Dedifferentiated amniotic fluid mesenchymal stem cell (primary cell): ENCODE data around the gene CCDC73.
"Not testable (repeated sequence)": the region's sequence is repeated elsewhere in the genome, so short reads cannot be mapped to it uniquely, and the experiment has no call there.

ENCODE experiments used
- DNase-seq: peaks from one replicate; pipeline ENCODE4 v3.0.0-alpha.2; 2016; ENCODE audit errors: extremely low spot score

Gene CCDC73

GRCh38 chr11:32705309-32706033 is 89.0 kb downstream of the CCDC73 start:
- no peak for DNase-seq

- DNase-seq = no peak
Observed at GRCh38 chr11:32704775-32705174, 89.7 kb downstream of the CCDC73 start.

- DNase-seq = no peak
Observed at GRCh38 chr11:32704261-32704660, 90.2 kb downstream of the CCDC73 start.

DNA sequence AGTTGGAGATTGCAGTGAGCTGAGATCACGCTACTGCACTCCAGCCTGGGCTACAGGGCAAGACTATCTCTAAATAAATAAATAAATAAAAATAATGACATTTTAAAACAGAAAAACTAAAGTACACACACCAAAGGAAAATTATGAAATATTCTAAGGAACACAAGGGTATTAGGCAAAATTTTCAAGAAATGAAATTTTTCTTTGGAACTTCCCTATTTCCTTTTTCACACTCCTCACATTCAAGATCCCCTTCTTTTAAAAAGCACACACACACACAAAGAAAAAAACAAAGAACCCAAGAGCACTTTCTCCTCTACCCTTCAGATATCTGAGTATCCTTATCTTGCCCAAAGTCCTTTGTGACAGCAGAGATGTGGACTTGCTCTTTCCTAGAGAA is 92.8 kb downstream of the CCDC73 start:
- no peak for DNase-seq

DNA sequence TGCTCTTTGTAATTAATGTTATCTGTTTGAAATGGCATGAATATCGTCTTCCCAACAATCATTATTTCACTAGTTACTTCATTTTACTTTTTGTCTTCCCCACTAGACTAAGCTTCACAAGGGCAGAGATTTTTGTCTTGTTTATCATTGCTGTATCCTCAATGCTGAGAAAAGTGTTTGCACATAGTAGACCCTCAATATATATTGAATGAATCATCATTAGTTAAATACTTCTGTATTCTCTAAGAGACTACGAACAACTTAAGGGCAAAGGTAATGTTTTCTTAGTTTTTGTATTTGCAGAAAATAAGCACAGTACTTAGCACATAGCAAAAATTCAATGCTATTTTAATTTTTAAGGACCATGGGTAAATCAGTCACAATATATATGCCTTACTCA is 95.9 kb downstream of the CCDC73 start:
- no peak for DNase-seq

DNA sequence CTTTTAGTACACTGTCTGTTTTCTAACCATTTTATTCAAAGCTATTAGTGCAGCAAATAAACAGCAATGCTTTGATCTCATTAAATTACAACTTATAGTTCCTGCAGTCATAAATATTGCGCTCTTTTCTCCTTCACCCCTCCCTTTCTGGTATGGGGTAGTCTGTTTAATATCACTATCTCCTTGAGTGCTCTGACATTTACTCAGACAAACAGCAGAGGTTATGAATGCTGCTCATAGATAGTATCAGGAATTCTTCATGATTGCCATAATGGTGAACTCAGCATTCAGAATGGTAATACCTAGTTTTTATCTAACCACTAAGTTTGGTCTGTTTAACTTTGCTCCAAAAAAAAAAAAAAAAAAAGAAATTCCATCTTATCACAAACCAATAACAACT is 123.4 kb downstream of the CCDC73 start:
- no peak for DNase-seq

DNA sequence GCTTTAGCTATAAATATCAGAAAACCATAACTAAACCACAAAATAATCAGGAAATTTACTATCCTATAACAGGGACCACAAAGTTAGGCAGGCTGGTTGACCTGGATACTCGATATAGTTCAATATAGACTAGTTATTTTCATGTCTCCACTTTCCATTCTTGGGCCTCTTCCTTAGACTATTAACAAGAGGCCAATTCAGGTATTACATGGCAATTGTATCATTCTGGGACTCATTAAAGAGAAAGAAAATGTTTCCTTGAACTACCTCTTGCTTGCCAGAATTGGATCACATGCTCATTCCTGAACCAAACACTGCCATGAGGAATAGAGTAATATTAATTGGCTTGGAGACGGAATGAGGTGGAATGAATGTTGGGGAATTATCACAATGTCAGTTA is 134.8 kb downstream of the CCDC73 start:
- DNase-seq = no peak

GRCh38 chr11:32658639-32659406 is 135.6 kb downstream of the CCDC73 start:
- DNase-seq = no peak

DNA sequence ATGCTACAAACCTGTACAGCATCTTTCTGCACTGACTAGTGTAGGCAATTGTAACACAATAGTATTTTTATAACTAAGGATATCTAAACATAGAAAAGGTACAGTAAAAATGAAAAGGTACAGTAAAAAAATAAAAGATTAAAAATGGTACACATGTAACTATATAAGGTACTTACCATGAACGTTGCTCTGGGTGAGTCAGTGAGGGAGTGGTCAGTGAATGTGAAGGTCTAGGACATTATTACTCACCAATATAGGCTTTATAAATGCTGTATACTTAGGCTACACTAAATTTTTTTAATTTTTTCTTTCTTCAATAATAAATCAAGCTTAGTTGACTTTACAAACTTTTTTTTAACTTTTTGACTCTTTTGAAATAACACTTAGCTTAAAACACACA is 150.9 kb downstream of the CCDC73 start:
- DNase-seq = no peak

DNA sequence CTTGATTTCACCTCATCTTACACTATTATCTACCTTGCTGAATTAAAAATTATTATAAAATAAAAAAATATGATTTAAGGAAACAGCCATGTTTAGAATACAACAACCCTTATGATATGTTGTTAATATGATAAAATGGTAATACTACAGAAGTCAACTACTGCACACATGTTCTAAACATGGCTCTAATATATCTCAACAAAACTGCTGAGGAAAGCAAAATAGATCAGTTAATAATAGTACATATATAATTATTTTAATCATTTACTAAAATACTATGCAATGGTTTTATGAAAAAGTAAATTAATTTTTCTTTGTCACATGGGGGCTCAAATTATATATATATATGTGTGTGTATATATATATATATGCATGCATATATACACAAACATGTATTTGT is 153.1 kb downstream of the CCDC73 start:
- DNase-seq = no peak

- DNase-seq = no peak
Observed at GRCh38 chr11:32635819-32636218, 158.6 kb downstream of the CCDC73 start.

- DNase-seq = no peak
Observed at GRCh38 chr11:32630844-32631243, 163.6 kb downstream of the CCDC73 start.

- DNase-seq = no peak
Observed at GRCh38 chr11:32616903-32617302, 177.6 kb downstream of the CCDC73 start.

GRCh38 chr11:32615422-32615821 is 179.0 kb downstream of the CCDC73 start:
- no peak for DNase-seq

GRCh38 chr11:32613500-32614151 is 180.8 kb downstream of the CCDC73 start:
- no peak for DNase-seq

GRCh38 chr11:32610797-32611352 is 183.6 kb downstream of the CCDC73 start:
- no peak for DNase-seq

DNA sequence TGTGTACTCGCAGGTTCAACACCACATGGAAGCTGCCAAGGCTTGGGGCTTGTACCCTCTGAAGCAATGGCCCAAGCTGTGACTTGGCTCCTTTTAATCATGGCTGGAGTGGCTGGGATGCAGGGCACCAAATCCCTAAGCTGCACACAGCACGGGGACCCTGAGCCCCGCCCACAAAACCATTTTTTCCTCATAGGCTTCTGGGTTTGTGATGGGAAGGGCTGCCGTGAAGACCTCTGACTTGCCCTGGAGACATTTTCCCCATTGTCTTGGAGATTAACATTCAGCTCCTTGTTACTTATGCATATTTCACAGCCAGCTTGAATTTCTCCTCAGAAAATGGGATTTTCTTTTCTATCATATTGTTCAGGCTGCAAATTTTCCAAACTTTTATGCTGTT is 185.6 kb downstream of the CCDC73 start:
- DNase-seq = not testable (repeated sequence)

DNA sequence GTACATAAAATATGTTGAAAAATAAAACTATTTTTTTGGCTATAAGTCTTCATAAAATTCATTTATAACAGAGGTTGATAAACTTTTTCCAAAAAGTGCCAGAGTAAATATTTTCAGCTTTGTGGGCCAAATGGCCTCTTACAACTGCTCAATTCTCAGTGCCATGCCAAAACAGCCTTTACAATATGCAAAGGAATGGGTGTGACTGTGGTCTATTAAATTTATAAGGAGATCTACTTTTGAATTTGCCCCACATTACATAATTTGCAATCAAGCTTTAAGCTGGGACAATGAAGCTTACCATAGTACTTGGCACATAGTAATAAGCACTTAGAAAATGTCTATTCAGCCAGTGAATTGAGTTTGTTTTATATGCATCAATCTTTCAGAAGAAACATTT is 188.2 kb downstream of the CCDC73 start:
- no peak for DNase-seq

- DNase-seq = no peak
Observed at GRCh38 chr11:32602657-32603415, 191.6 kb downstream of the CCDC73 start.

- no peak for DNase-seq
Observed at GRCh38 chr11:32597921-32598320, 196.5 kb downstream of the CCDC73 start.

GRCh38 chr11:32596114-32596513 is 198.3 kb downstream of the CCDC73 start:
- not testable (repeated sequence) for DNase-seq

GRCh38 chr11:32594272-32594671 is 200.2 kb downstream of the CCDC73 start:
- no peak for DNase-seq
